Kidney epithelial cell (primary cell): ENCODE results near the gene ZNF565. TPM values are rescaled to one million over a fixed set of nuclear protein-coding genes. Genes with fewer than 3 reads are reported as not detected.

Source experiments
- DNase-seq: peaks from one replicate; pipeline ENCODE4 v3.0.0-alpha.2; 2010; ENCODE audit warnings: low read depth
- H3K27me3 ChIP-seq: 2 replicates; pipeline ENCODE4 v1.6.0; 2011; ENCODE audit warnings: low read length; ENCODE audit not compliant: control insufficient read depth, insufficient read depth
- H3K36me3 ChIP-seq: 2 replicates; pipeline ENCODE4 v1.5.1; 2011; ENCODE audit warnings: low read length; ENCODE audit not compliant: control insufficient read depth, insufficient read depth
- H3K4me3 ChIP-seq: 2 replicates; pipeline ENCODE4 v1.5.1; 2011; ENCODE audit warnings: low read depth, mild to moderate bottlenecking, control low read depth, low read length
- CTCF ChIP-seq: IDR thresholded peaks from 2 replicates; pipeline ENCODE4 v1.5.1; 2011; ENCODE audit warnings: mild to moderate bottlenecking, moderate library complexity, low read length, control low read depth, inconsistent platforms; ENCODE audit not compliant: insufficient read depth, poor library complexity, severe bottlenecking
- total RNA-seq: library from RNA; depleted of rRNA; stranded (reverse); fragments of >200 nt; gene quantifications from 2 replicates; pipeline ENCODE4 v1.2.3, GENCODE V29; 2015

ZNF565 gene
- total RNA-seq, 1 donor from 2014 or later, result 2.2 TPM

- Histone ChIP-seq H3K4me3 (no peak overlapping the region), H3K36me3 (no peaks in the 10 kb centered on the region), H3K27me3 (no peaks in the 10 kb centered on the region)
- DNase-seq, result no peak
- TF ChIP-seq CTCF, result no peak
Measured at GRCh38 chr19:36221474-36221873, 7.0 kb upstream of the ZNF565 start.

- peak overlapping the region; percentile 94 for H3K4me3 ChIP-seq
- H3K27me3 ChIP-seq, result no peaks in the 10 kb centered on the region
- no peak for DNase-seq
- no peak for TF ChIP-seq CTCF
- H3K36me3 ChIP-seq, result no peaks in the 10 kb centered on the region
Measured at GRCh38 chr19:36215276-36216123, 1.0 kb upstream of the ZNF565 start.

GRCh38 chr19:36212895-36213294, 1.6 kb downstream of the ZNF565 start:
- no peak for DNase-seq
- no peaks in the 10 kb centered on the region for H3K27me3 ChIP-seq
- no peaks in the 10 kb centered on the region for H3K36me3 ChIP-seq
- no peak overlapping the region for H3K4me3 ChIP-seq
- no peak for TF ChIP-seq CTCF

GRCh38 chr19:36210497-36210896, 4.0 kb downstream of the ZNF565 start:
- Histone ChIP-seq H3K27me3 (no peaks in the 10 kb centered on the region), H3K36me3 (no peaks in the 10 kb centered on the region), H3K4me3 (no peak overlapping the region)
- DNase-seq, result no peak
- TF ChIP-seq CTCF, result no peak

GRCh38 chr19:36209372-36209771, 5.1 kb downstream of the ZNF565 start:
- no peak for TF ChIP-seq CTCF
- Histone ChIP-seq H3K27me3 (no peaks in the 10 kb centered on the region), H3K36me3 (no peaks in the 10 kb centered on the region), H3K4me3 (no peak overlapping the region)
- no peak for DNase-seq
